B cell (primary cell): ENCODE measurements around the gene NR2E3. TPM values are rescaled to one million over a fixed set of nuclear protein-coding genes. Genes with fewer than 3 reads are reported as not detected.

Experiments
- ATAC-seq: fragments of 200-7000 bp; cut with Tn5 transposase; one replicate; pipeline ENCODE4 v1.10.0; 2021; ENCODE audit warnings: low read depth, mild to moderate bottlenecking, moderate number of reproducible peaks, moderate library complexity
- CTCF ChIA-PET: fragments of 350-600 bp; sonication (Branson Sonifier 250); formaldehyde crosslinking; loops from one replicate; lab custom pipeline; 2021; ENCODE audit warnings: antibody characterized with exemption, inconsistent platforms; lab: Charles Lee
- POLR2A ChIA-PET: fragments of 350-600 bp; sonication (Branson Sonifier 250); formaldehyde crosslinking; loops from one replicate; lab custom pipeline; 2021; ENCODE audit warnings: antibody characterized with exemption; lab: Charles Lee
- DNase-seq: peaks from one replicate; pipeline ENCODE4 v3.0.0; 2013
- H2AFZ ChIP-seq: 2 replicates; pipeline ENCODE4 v1.6.1; 2012; ENCODE audit warnings: mild to moderate bottlenecking, low read depth, low read length; ENCODE audit not compliant: insufficient read depth, poor library complexity, severe bottlenecking
- H3K27ac ChIP-seq, 2 donors: 1 replicate in 1 of 2; 2 replicates in 1 of 2; pipeline ENCODE4 v1.5.1; 2012 to 2013; ENCODE audit warnings: low read length in 2 of 2, mild to moderate bottlenecking in 2 of 2, moderate library complexity in 1 of 2
- H3K27me3 ChIP-seq, 4 experiments: fragments of 200-600 bp in 1 of 4; sonication (generic) in 1 of 4; replicated peaks in 1 of 4; 1 replicate in 2 of 4; 2 replicates in 2 of 4; pipeline versions ENCODE4 v1.6.1 to v1.7.0; 2013 to 2016; ENCODE audit warnings: low read length in 3 of 4, mild to moderate bottlenecking in 2 of 4, mixed read lengths in 1 of 4, moderate library complexity in 1 of 4; ENCODE audit not compliant: insufficient read depth in 4 of 4, control insufficient read depth in 3 of 4; ENCODE audit errors: control extremely low read depth in 1 of 4
- H3K36me3 ChIP-seq, 2 experiments: replicated peaks in 1 of 2; 1 replicate in 1 of 2; 2 replicates in 1 of 2; pipeline versions ENCODE4 v1.6.1 to v1.7.1; 2013; ENCODE audit warnings: low read length in 1 of 2; ENCODE audit not compliant: insufficient read depth in 2 of 2, control insufficient read depth in 1 of 2; ENCODE audit errors: control extremely low read depth in 1 of 2, extremely low read depth in 1 of 2
- H3K4me1 ChIP-seq, 2 donors: fragments of 200-600 bp in 1 of 2; sonication (generic) in 1 of 2; 1 replicate in 1 of 2; 2 replicates in 1 of 2; pipeline versions ENCODE4 v1.5.1 to v1.6.1; 2013 to 2017; ENCODE audit warnings: low read length in 2 of 2; ENCODE audit not compliant: control insufficient read depth in 2 of 2, insufficient read depth in 2 of 2
- H3K4me2 ChIP-seq: replicated peaks from 2 replicates; pipeline ENCODE3; 2012; ENCODE audit warnings: mild to moderate bottlenecking, low read depth, low read length; ENCODE audit not compliant: poor library complexity, severe bottlenecking
- H3K4me3 ChIP-seq, 5 experiments: fragments of 200-600 bp in 1 of 5; sonication (generic) in 1 of 5; 1 replicate in 3 of 5; 2 replicates in 2 of 5; pipeline versions ENCODE4 v1.5.1 to v1.7.0; 2011 to 2016; ENCODE audit warnings: low read length in 4 of 5, mild to moderate bottlenecking in 4 of 5, low read depth in 2 of 5, control low read depth in 1 of 5, moderate library complexity in 1 of 5; ENCODE audit not compliant: insufficient read depth in 1 of 5; ENCODE audit errors: control extremely low read depth in 1 of 5, extremely low read depth in 1 of 5
- H3K79me2 ChIP-seq: fragments of 200-600 bp; sonication (generic); one replicate; pipeline ENCODE4 v1.6.0; 2016; ENCODE audit warnings: low read length; ENCODE audit not compliant: control insufficient read depth, insufficient read depth
- H3K9ac ChIP-seq: fragments of 200-600 bp; sonication (generic); 2 replicates; pipeline ENCODE4 v1.6.1; 2017; ENCODE audit warnings: mild to moderate bottlenecking, low read length, moderate library complexity
- H3K9me3 ChIP-seq, 3 donors: one replicate each; pipeline versions ENCODE4 v1.6.1 to v1.7.1; 2013; ENCODE audit warnings: low read length in 2 of 3; ENCODE audit not compliant: control insufficient read depth in 2 of 3, insufficient read depth in 1 of 3; ENCODE audit errors: control extremely low read depth in 1 of 3
- H4K20me1 ChIP-seq: 2 replicates; pipeline ENCODE4 v1.6.0; 2012; ENCODE audit warnings: mild to moderate bottlenecking, low read length; ENCODE audit not compliant: insufficient read depth, control insufficient read depth, poor library complexity, severe bottlenecking
- H3K27ac Mint-ChIP-seq: one replicate; pipeline ENCODE4 v1.8.0; 2021; ENCODE audit warnings: mixed read lengths
- H3K27me3 Mint-ChIP-seq: one replicate; pipeline ENCODE4 v1.8.0; 2021; ENCODE audit warnings: mixed read lengths
- H3K4me1 Mint-ChIP-seq: one replicate; pipeline ENCODE4 v1.8.0; 2021; ENCODE audit warnings: mixed read lengths
- H3K4me3 Mint-ChIP-seq: one replicate; pipeline ENCODE4 v1.8.0; 2021; ENCODE audit warnings: mixed read lengths
- H3K9me3 Mint-ChIP-seq: one replicate; pipeline ENCODE4 v1.8.0; 2022; ENCODE audit warnings: mixed read lengths; ENCODE audit not compliant: insufficient read depth
- EZH2 ChIP-seq: IDR thresholded peaks from 2 replicates; pipeline ENCODE4 v1.6.1; 2012; ENCODE audit warnings: borderline replicate concordance, low read depth, mild to moderate bottlenecking, moderate library complexity, low read length; ENCODE audit not compliant: insufficient read depth, poor library complexity, severe bottlenecking
- WGBS: methylation state at CpG from one replicate; pipeline ENCODE4 v1.1.5; 2013; ENCODE audit warnings: missing lambda C conversion rate; ENCODE audit not compliant: insufficient coverage; 5-methylcytosine and 5-hydroxymethylcytosine counted together
- intact Hi-C: fragments of 100-400 bp; cut with micrococcal nuclease; formaldehyde crosslinking; loops from one replicate; pipeline ENCODE4 v1.10.0; 2022
- polyA plus RNA-seq: library from polyadenylated mRNA; depleted of rRNA; stranded (reverse); fragments of >200 nt; gene quantifications from 2 replicates; pipeline ENCODE4 v1.2.3, GENCODE V29; 2012
- total RNA-seq, 2 donors: library from RNA; stranded (reverse); fragments of 120-200 nt in 1 of 2; gene quantifications; 1 replicate in 1 of 2; 2 replicates in 1 of 2; pipeline versions ENCODE4 v1.2.3 to v1.2.4, GENCODE V29; 2013 to 2022
- TF ChIP-seq, protein P1 (sequence below): fragments of 200-600 bp; IDR thresholded peaks from one replicate; pipeline ENCODE4 v1.8.0; 2022; ENCODE audit warnings: antibody characterized with exemption, mild to moderate bottlenecking

The NR2E3 gene
- total and polyA plus RNA-seq, 2 donors (not counting 1 experiment from before 2014, with no cell fraction given): not detected

DNA sequence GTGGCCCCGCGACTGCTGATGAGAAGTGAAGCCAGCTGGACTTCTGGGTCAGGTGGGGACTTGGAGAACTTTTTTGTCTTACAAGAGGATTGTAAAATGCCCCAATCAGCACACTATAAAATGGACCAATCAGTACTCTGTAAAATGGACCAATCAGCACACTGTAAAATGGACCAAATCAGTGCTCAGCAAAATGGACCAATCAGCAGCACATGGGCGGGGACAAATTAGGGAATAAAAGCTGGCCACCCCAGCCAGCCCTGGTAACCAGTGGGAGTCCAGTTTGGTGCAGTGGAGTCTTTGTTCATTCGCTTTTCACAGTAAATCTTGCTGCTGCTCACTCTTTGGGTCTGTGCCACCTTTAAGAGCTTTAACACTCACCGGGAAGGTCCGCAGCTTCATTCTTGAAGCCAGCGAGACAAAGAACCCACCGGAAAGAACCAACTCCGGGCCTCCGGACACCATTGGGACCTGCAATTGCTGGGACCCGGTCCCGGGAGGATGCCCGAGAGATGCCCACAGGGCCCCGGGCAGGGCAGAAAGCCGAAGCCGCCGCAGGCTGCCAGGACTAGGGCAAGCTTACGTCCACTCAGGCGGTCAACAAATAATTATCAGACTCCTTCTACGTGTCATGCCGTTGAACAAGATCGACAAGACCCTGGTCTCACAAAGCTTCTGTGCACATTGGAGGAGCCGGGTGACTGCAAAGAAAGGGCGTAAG lies 8.3 kb upstream of the NR2E3 start:
- no peak for DNase-seq
- Mint-ChIP-seq H3K4me1 (peaks cover 2% of the 10 kb centered on the region), H3K4me3 (no peak overlapping the region), H3K9me3 (no peaks in the 10 kb centered on the region), H3K27me3 (peaks cover 19% of the 10 kb centered on the region), H3K27ac (no peak overlapping the region)
- POLR2A ChIA-PET: no interaction called here
- whole genome bisulfite sequencing: 96% methylated on average over 22 of the region's 24 CpGs
- Histone ChIP-seq H3K36me3 (no peaks in the 10 kb centered on the region), H3K27ac (no peak overlapping the region), H3K9ac (no peak overlapping the region), H3K4me1 (no peaks in the 10 kb centered on the region), H4K20me1 (no peaks in the 10 kb centered on the region), H3K4me2 (no peak overlapping the region), H3K9me3 (peaks cover 0 to 7% (median 0%) of the 10 kb centered on the region in 3 donors), H3K27me3 (peaks cover 0 to 6% (median 3%) of the 10 kb centered on the region in 4 experiments), H3K79me2 (no peaks in the 10 kb centered on the region), H3K4me3 (no peak overlapping the region), H2AFZ (no peak overlapping the region)
- no peak for ATAC-seq
- TF ChIP-seq, protein P1, sequence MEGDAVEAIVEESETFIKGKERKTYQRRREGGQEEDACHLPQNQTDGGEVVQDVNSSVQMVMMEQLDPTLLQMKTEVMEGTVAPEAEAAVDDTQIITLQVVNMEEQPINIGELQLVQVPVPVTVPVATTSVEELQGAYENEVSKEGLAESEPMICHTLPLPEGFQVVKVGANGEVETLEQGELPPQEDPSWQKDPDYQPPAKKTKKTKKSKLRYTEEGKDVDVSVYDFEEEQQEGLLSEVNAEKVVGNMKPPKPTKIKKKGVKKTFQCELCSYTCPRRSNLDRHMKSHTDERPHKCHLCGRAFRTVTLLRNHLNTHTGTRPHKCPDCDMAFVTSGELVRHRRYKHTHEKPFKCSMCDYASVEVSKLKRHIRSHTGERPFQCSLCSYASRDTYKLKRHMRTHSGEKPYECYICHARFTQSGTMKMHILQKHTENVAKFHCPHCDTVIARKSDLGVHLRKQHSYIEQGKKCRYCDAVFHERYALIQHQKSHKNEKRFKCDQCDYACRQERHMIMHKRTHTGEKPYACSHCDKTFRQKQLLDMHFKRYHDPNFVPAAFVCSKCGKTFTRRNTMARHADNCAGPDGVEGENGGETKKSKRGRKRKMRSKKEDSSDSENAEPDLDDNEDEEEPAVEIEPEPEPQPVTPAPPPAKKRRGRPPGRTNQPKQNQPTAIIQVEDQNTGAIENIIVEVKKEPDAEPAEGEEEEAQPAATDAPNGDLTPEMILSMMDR: no peak
- no peak for TF ChIP-seq EZH2
- intact Hi-C loops: no loop called here
- CTCF ChIA-PET: interaction anchor here (1.6 to 5.4 kb wide), 3 partner anchors 15 to 58 kb away, joined by 5 to 19 read pairs (median 16); no protein-coding TSS in a partner anchor

DNA sequence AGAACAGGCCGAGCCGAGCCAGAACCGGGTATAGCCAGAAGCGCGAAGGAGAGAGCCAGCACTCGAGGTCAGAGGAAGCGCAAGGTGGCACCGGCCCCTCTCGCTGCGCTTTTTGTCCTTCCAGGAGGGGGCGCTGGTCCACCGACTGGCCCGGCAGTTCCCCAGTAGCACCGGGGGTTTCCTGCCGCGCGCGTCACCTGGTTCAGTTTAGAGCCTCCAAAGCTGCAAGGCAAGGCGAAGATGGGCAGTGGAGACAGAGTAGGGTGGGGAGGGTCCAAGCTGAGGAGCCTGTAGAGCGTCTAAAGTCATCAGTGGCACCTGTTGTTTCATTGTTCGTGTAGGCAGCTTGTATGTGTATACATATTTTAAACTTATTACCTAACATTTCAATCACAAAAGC lies 7.6 kb upstream of the NR2E3 start:
- H3K4me2 ChIP-seq: no peak overlapping the region
- no peak overlapping the region for H3K27ac ChIP-seq
- DNase-seq: no peak
- ChIA-PET POLR2A (no interaction called here), CTCF (interaction anchor here (2.5 to 5.4 kb wide), 2 partner anchors 22 to 59 kb away, joined by 16 to 19 read pairs; no protein-coding TSS in a partner anchor)
- ATAC-seq: no peak
- H3K36me3 ChIP-seq: no peaks in the 10 kb centered on the region
- Mint-ChIP-seq H3K4me3 (no peak overlapping the region), H3K27me3 (peaks cover 19% of the 10 kb centered on the region), H3K27ac (no peak overlapping the region), H3K9me3 (no peaks in the 10 kb centered on the region), H3K4me1 (peaks cover 2% of the 10 kb centered on the region)
- no peak overlapping the region for H3K9ac ChIP-seq
- WGBS: 81% methylated on average over 18 of the region's 21 CpGs
- peaks cover 0 to 7% (median 0%) of the 10 kb centered on the region in 3 donors for H3K9me3 ChIP-seq
- no peak overlapping the region for H3K4me3 ChIP-seq
- H3K27me3 ChIP-seq: peaks cover 0 to 6% (median 3%) of the 10 kb centered on the region in 4 experiments
- TF ChIP-seq, protein P1: no peak
- TF ChIP-seq EZH2: no peak
- H2AFZ ChIP-seq: no peak overlapping the region
- H3K4me1 ChIP-seq: no peaks in the 10 kb centered on the region
- intact Hi-C loops: no loop called here
- no peaks in the 10 kb centered on the region for H4K20me1 ChIP-seq
- H3K79me2 ChIP-seq: no peaks in the 10 kb centered on the region
